ENCODE measurements around the gene UBAP2. TPM values are rescaled to one million over a fixed set of nuclear protein-coding genes. Genes with fewer than 3 reads are reported as not detected.

The UBAP2 gene
- total RNA-seq, 3 donors from 2014 or later (not counting 1 experiment from before 2014, with no cell fraction given): 30.2 to 34.4 (median 31.1) TPM

DNA sequence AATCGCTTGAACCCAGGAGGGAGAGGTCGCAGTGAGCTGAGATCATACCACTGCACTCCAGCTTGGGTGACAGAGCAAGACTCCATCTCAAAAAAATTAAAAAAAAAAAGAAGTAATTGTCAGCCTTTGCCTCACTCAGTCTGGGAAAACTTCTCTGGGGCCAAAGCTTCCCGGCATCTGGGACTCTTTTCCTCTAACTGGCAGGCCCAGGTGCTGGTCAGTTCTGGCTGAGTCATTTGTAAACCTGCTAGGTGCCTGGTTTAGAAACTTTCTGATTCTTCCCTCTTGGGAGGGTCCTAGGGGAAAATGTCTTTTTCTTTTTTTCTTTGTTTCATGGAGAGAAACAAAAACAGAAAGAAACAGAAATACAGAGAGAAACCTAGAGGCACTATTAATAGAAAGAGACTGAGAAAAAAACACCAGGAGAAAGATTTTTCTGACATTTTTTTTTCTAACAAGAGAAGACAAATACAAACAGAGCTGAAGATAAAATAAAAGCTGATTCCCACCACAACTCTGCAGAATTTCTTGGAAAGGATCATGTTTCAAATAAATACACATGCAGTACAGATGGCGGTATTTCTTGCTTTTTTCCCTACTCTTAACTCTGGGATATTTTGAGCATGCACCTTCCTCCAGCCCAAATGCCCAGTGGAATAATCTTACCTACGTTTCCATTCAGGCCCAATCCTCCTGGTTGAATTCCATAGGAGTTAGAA lies 22.1 kb upstream of the UBAP2 start:
- Mint-ChIP-seq H3K4me1 (peaks cover 5 to 20% of the 10 kb centered on the region in 2 donors), H3K36me3 (no peaks in the 10 kb centered on the region), H3K4me3 (no peak overlapping the region), H3K27me3 (ENCODE audit: low read depth in 2 of 2) (no peaks in the 10 kb centered on the region), H3K27ac (no peak overlapping the region), H3K9me3 (no peaks in the 10 kb centered on the region)
- Histone ChIP-seq H3K4me3 (ENCODE audit: low read length) (no peak overlapping the region), H3K36me3 (ENCODE audit: control insufficient read depth, insufficient read depth, low read length) (no peaks in the 10 kb centered on the region), H3K27me3 (ENCODE audit: control insufficient read depth, insufficient read depth, low read length) (no peaks in the 10 kb centered on the region), H3K9me3 (ENCODE audit: control insufficient read depth, insufficient read depth, low read length) (no peaks in the 10 kb centered on the region), H3K27ac (ENCODE audit: low read length) (no peak overlapping the region), H3K4me1 (ENCODE audit: control insufficient read depth, insufficient read depth, low read length) (peaks cover 10% of the 10 kb centered on the region)
- intact Hi-C loops (cut with micrococcal nuclease): no loop called here
- TF ChIP-seq, protein P1, sequence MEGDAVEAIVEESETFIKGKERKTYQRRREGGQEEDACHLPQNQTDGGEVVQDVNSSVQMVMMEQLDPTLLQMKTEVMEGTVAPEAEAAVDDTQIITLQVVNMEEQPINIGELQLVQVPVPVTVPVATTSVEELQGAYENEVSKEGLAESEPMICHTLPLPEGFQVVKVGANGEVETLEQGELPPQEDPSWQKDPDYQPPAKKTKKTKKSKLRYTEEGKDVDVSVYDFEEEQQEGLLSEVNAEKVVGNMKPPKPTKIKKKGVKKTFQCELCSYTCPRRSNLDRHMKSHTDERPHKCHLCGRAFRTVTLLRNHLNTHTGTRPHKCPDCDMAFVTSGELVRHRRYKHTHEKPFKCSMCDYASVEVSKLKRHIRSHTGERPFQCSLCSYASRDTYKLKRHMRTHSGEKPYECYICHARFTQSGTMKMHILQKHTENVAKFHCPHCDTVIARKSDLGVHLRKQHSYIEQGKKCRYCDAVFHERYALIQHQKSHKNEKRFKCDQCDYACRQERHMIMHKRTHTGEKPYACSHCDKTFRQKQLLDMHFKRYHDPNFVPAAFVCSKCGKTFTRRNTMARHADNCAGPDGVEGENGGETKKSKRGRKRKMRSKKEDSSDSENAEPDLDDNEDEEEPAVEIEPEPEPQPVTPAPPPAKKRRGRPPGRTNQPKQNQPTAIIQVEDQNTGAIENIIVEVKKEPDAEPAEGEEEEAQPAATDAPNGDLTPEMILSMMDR (IDR thresholded peaks at IDR 0.05): no peak
- DNase-seq: no peak
- 91% methylated on average over 5 of the region's 5 CpGs for WGBS (ENCODE audit: insufficient coverage)
- no peak for ATAC-seq

- Mint-ChIP-seq H3K4me3 (no peak overlapping the region), H3K4me1 (peaks cover 5 to 20% of the 10 kb centered on the region in 2 donors), H3K9me3 (no peaks in the 10 kb centered on the region), H3K36me3 (no peaks in the 10 kb centered on the region), H3K27me3 (ENCODE audit: low read depth in 2 of 2) (no peaks in the 10 kb centered on the region), H3K27ac (no peak overlapping the region)
- intact Hi-C loops (cut with micrococcal nuclease): no loop called here
- Histone ChIP-seq H3K36me3 (ENCODE audit: control insufficient read depth, insufficient read depth, low read length) (no peaks in the 10 kb centered on the region), H3K27ac (ENCODE audit: low read length) (no peak overlapping the region), H3K4me3 (ENCODE audit: low read length) (no peak overlapping the region), H3K27me3 (ENCODE audit: control insufficient read depth, insufficient read depth, low read length) (no peaks in the 10 kb centered on the region), H3K4me1 (ENCODE audit: control insufficient read depth, insufficient read depth, low read length) (peaks cover 10% of the 10 kb centered on the region), H3K9me3 (ENCODE audit: control insufficient read depth, insufficient read depth, low read length) (no peaks in the 10 kb centered on the region)
- WGBS (ENCODE audit: insufficient coverage): 95% methylated on average over 6 of the region's 6 CpGs
- DNase-seq (no peak), ATAC-seq (no peak)
- TF ChIP-seq, protein P1 (IDR thresholded peaks at IDR 0.05): no peak
Observed at GRCh38 chr9:34069831-34070230, 21.1 kb upstream of the UBAP2 start.

GRCh38 chr9:34065541-34065940 lies 16.9 kb upstream of the UBAP2 start:
- Mint-ChIP-seq H3K9me3 (no peaks in the 10 kb centered on the region), H3K27ac (no peak overlapping the region), H3K36me3 (no peaks in the 10 kb centered on the region), H3K27me3 (ENCODE audit: low read depth in 2 of 2) (no peaks in the 10 kb centered on the region), H3K4me1 (peaks cover 0 to 15% of the 10 kb centered on the region in 2 donors), H3K4me3 (no peak overlapping the region)
- TF ChIP-seq, protein P1 (IDR thresholded peaks at IDR 0.05): no peak
- no peak overlapping the region for H3K27ac ChIP-seq (ENCODE audit: low read length)
- DNase-seq: no peak
- peaks cover 10% of the 10 kb centered on the region for H3K4me1 ChIP-seq (ENCODE audit: control insufficient read depth, insufficient read depth, low read length)
- no peaks in the 10 kb centered on the region for H3K27me3 ChIP-seq (ENCODE audit: control insufficient read depth, insufficient read depth, low read length)
- 86% methylated on average over 3 of the region's 3 CpGs for WGBS (ENCODE audit: insufficient coverage)
- intact Hi-C loops (cut with micrococcal nuclease): no loop called here
- no peak overlapping the region for H3K4me3 ChIP-seq (ENCODE audit: low read length)
- no peaks in the 10 kb centered on the region for H3K36me3 ChIP-seq (ENCODE audit: control insufficient read depth, insufficient read depth, low read length)
- ATAC-seq: no peak
- no peaks in the 10 kb centered on the region for H3K9me3 ChIP-seq (ENCODE audit: control insufficient read depth, insufficient read depth, low read length)

DNA sequence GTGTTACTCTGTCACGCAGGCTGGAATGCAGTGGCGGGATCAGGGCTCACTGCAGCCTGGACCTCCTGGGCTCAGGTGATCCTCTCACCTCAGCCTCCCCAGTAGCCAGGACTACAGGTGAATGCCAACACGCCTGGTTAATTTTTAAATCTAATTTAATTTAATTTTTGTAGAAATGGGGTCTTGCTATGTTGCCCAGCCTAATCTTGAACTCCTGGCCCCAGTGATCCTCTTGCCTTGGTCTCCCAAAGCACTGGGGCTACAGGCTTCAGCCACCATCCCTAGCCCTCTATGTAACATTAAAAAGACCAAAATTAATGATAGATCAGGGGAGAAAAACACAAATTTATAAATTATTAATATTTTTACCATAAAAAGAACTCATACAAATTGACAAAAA lies 11.3 kb upstream of the UBAP2 start:
- no peak for ATAC-seq
- WGBS (ENCODE audit: insufficient coverage): 91% methylated on average over 2 of the region's 3 CpGs
- Histone ChIP-seq H3K4me3 (ENCODE audit: low read length) (no peak overlapping the region), H3K27me3 (ENCODE audit: control insufficient read depth, insufficient read depth, low read length) (no peaks in the 10 kb centered on the region), H3K27ac (ENCODE audit: low read length) (no peak overlapping the region), H3K4me1 (ENCODE audit: control insufficient read depth, insufficient read depth, low read length) (no peaks in the 10 kb centered on the region), H3K36me3 (ENCODE audit: control insufficient read depth, insufficient read depth, low read length) (no peaks in the 10 kb centered on the region), H3K9me3 (ENCODE audit: control insufficient read depth, insufficient read depth, low read length) (no peaks in the 10 kb centered on the region)
- H3K36me3 Mint-ChIP-seq: no peaks in the 10 kb centered on the region
- TF ChIP-seq, protein P1 (IDR thresholded peaks at IDR 0.05): no peak
- no peaks in the 10 kb centered on the region for H3K9me3 Mint-ChIP-seq
- intact Hi-C loops (cut with micrococcal nuclease): no loop called here
- no peak overlapping the region for H3K4me3 Mint-ChIP-seq
- H3K27me3 Mint-ChIP-seq (ENCODE audit: low read depth in 2 of 2): no peaks in the 10 kb centered on the region
- H3K4me1 Mint-ChIP-seq: no peaks in the 10 kb centered on the region
- no peak for DNase-seq
- no peak overlapping the region for H3K27ac Mint-ChIP-seq

Measured in natural killer cell (primary cell).